Ishikawa (cell line): Measurements from ENCODE around the gene SKIDA1.

ENCODE experiments used
- CEBPB ChIP-seq: IDR thresholded peaks from 2 replicates; pipeline ENCODE4 v1.6.1; 2012
- CREB1 ChIP-seq: IDR thresholded peaks from 2 replicates; pipeline ENCODE4 v1.6.1; 2012; ENCODE audit warnings: low read depth
- EGR1 ChIP-seq: IDR thresholded peaks from 2 replicates; pipeline ENCODE4 v1.6.1; 2012
- EP300 ChIP-seq: IDR thresholded peaks from 2 replicates; pipeline ENCODE4 v1.6.1; 2012; ENCODE audit warnings: borderline replicate concordance
- FOXM1 ChIP-seq: IDR thresholded peaks from 2 replicates; pipeline ENCODE4 v1.6.1; 2012; ENCODE audit warnings: low read depth, borderline replicate concordance
- MAX ChIP-seq: IDR thresholded peaks from 2 replicates; pipeline ENCODE4 v1.6.1; 2012
- NFIC ChIP-seq: IDR thresholded peaks from 2 replicates; pipeline ENCODE4 v1.6.1; 2012
- RAD21 ChIP-seq: IDR thresholded peaks from 2 replicates; pipeline ENCODE4 v1.6.1; 2012; ENCODE audit warnings: low read depth
- REST ChIP-seq: IDR thresholded peaks from 2 replicates; pipeline ENCODE4 v1.6.1; 2012; ENCODE audit warnings: low read depth, mild to moderate bottlenecking
- TAF1 ChIP-seq: IDR thresholded peaks from 2 replicates; pipeline ENCODE4 v1.6.1; 2012; ENCODE audit warnings: low read depth, mild to moderate bottlenecking
- TCF12 ChIP-seq: IDR thresholded peaks from 2 replicates; pipeline ENCODE4 v1.6.1; 2012; ENCODE audit warnings: low read depth
- TEAD4 ChIP-seq: IDR thresholded peaks from 2 replicates; pipeline ENCODE4 v1.6.1; 2012
- USF1 ChIP-seq: IDR thresholded peaks from 2 replicates; pipeline ENCODE4 v1.6.1; 2012
- YY1 ChIP-seq: IDR thresholded peaks from 2 replicates; pipeline ENCODE4 v1.6.1; 2012; ENCODE audit warnings: low read depth
- ZBTB7A ChIP-seq: IDR thresholded peaks from 2 replicates; pipeline ENCODE4 v1.6.1; 2012; ENCODE audit warnings: low read depth

The SKIDA1 gene

GRCh38 chr10:21525367-21526187, at the start of gene SKIDA1:
Gene SKIDA1, minus strand, starts transcription at chr10:21525682. Its CDS starts 7,860 bp downstream, at chr10:21517822.
- TF ChIP-seq REST (no peak), USF1 (no peak), EGR1 (peak; percentile 54; the same call in 1 of the 2 replicates), CEBPB (no peak), TAF1 (peak; percentile 71), EP300 (no peak), MAX (peak; percentile 82), YY1 (peak; percentile 59; the same call in 1 of the 2 replicates), TCF12 (no peak; the same call in 1 of the 2 replicates), TEAD4 (no peak), NFIC (no peak), ZBTB7A (peak; percentile 20; the same call in 1 of the 2 replicates), RAD21 (no peak), FOXM1 (no peak), CREB1 (no peak)

- TF ChIP-seq YY1 (no peak), EP300 (no peak), ZBTB7A (no peak), CEBPB (no peak), NFIC (no peak), MAX (no peak), EGR1 (no peak), REST (no peak), CREB1 (no peak), TEAD4 (no peak), TAF1 (no peak), FOXM1 (no peak), TCF12 (no peak), USF1 (no peak), RAD21 (no peak)
These were observed 47.1 kb upstream of the SKIDA1 start for GRCh38 chr10:21572578-21572977.

GRCh38 chr10:21570761-21571521, 45.5 kb upstream of the SKIDA1 start:
- no peak for TF ChIP-seq RAD21

GRCh38 chr10:21556527-21556926, 31.0 kb upstream of the SKIDA1 start:
- TF ChIP-seq TEAD4 (no peak), TAF1 (no peak), YY1 (no peak), EP300 (no peak), MAX (no peak), CREB1 (no peak), TCF12 (no peak), CEBPB (no peak), FOXM1 (no peak), USF1 (no peak), REST (no peak), ZBTB7A (no peak), RAD21 (no peak), NFIC (no peak), EGR1 (no peak)
